T-helper 2 cell treated with Interferon-gamma antibody and Interleukin-4, amounts not matched to agents 100 ng/mL and 5 ng/mL, for 36 hours (primary cell): ENCODE measurements around the gene RTL5. TPM values are rescaled to one million over a fixed set of nuclear protein-coding genes. Genes with fewer than 3 reads are reported as not detected.

Source experiments
- intact Hi-C: fragments of 100-400 bp; cut with micrococcal nuclease; formaldehyde crosslinking; loops from one replicate; pipeline ENCODE4 v1.15.1; 2023
- total RNA-seq: library from RNA; stranded (reverse); gene quantifications from 2 replicates; pipeline ENCODE4 v1.2.3, GENCODE V29; 2022

The RTL5 gene
- total RNA-seq, 1 donor from 2014 or later: 0.18 TPM

DNA sequence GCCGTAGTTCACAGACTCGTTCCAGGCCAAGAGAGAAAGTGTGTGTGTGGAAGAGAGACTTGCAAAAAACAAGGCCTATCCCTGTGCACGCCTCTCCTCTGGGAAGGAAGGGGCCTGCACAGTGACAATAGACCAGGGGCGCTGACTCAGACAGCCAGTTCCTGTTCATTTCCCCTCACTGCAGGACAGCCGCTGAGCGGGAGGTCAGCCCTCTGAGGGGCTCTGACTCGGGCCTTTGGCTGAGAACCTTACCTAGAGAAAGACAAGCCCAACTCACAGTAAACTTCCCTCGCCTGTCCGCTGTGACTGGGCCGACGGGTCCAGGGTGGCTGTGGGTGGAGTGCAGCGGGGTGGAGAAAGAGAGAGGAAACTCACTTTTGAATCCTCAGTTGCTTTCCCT, 52.1 kb downstream of the RTL5 start:
- intact Hi-C loops: no loop called here

DNA sequence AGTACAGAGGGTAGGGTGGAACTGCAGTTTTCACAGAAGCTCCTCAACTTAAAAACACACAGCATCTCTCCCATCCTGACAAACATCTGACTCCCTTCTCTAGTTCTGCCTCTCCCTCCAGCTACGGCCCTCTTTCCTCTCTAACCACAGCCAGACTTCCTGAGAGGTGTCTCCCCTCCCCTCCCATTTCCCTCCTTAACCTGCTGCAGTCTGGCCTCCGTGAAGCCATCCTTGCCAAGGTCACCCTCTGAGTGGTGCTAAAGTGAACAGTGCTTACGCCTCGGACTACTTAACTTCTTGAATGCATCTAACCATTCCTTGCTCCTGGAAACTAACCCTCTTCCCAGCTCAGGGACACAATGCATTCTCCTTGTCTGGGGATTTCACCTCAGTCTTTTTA, 53.3 kb downstream of the RTL5 start:
- intact Hi-C loops: no loop called here

Other genes starting within 250 kb of the RTL5 start
- 0.75 and 1.2 TPM in 2 replicates for gene NHSL2, start 221.1 kb downstream of the RTL5 start, total RNA-seq
- 12.8 and 16.1 TPM in 2 replicates for gene PIN4, start 49.8 kb upstream of the RTL5 start, total RNA-seq
- 10.8 and 11.4 TPM in 2 replicates for gene ERCC6L, start 107.1 kb upstream of the RTL5 start, total RNA-seq
- gene RPS4X, start 145.3 kb upstream of the RTL5 start, total RNA-seq: 1,026 and 1,036 TPM in 2 replicates
- 1.4 TPM in 1 of 2 replicates, not detected in the other for gene CITED1, start 174.0 kb upstream of the RTL5 start, total RNA-seq